Colonic mucosa (tissue), 4 donors: ENCODE results near the gene RP9. TPM values are rescaled to one million over a fixed set of nuclear protein-coding genes. Genes with fewer than 3 reads are reported as not detected.

Source experiments
- DNase-seq: peaks from one replicate; pipeline ENCODE4 v3.0.0-alpha.2; 2020
- H3K27ac ChIP-seq: fragments of 200-600 bp; one replicate; pipeline ENCODE4 v1.8.0; 2021
- H3K27me3 ChIP-seq: fragments of 200-600 bp; one replicate; pipeline ENCODE4 v1.8.0; 2021
- H3K36me3 ChIP-seq: fragments of 200-600 bp; one replicate; pipeline ENCODE4 v1.8.0; 2021
- H3K4me1 ChIP-seq: fragments of 200-600 bp; one replicate; pipeline ENCODE4 v1.8.0; 2021; ENCODE audit warnings: mild to moderate bottlenecking
- H3K4me3 ChIP-seq: fragments of 200-600 bp; one replicate; pipeline ENCODE4 v1.8.0; 2021
- H3K9ac ChIP-seq, 2 donors: one replicate each; pipeline ENCODE4 v1.7.0; 2013; ENCODE audit warnings: control low read depth in 2 of 2, low read depth in 2 of 2, low read length in 2 of 2
- H3K9me3 ChIP-seq: fragments of 200-600 bp; one replicate; pipeline ENCODE4 v1.8.0; 2021
- intact Hi-C: fragments of 100-400 bp; cut with DNase I; formaldehyde crosslinking; loops from one replicate; pipeline ENCODE4 v1.14.1; 2022
- total RNA-seq, 2 donors: library from RNA; stranded (reverse); fragmentation: NEBNext Ultra II Directional in 1 of 2; extraction: Animal tissue kit (Norgen Biotek cat#: 25700) in 1 of 2; gene quantifications; one replicate each; pipeline ENCODE4 v1.2.1, GENCODE V29; 2021
- TF ChIP-seq, protein P1 (sequence below): fragments of 200-600 bp; IDR thresholded peaks from one replicate; pipeline ENCODE4 v1.8.0; 2022; ENCODE audit warnings: antibody characterized with exemption, mild to moderate bottlenecking
- donor health status: healthy.
- donor health status: DM: no; HTN: no; CAD: no.
- donor health status: DM: no; HTN: no; CAD: no.

Gene RP9
- total RNA-seq, 2 donors from 2014 or later = 9.5 to 10.0 TPM

DNA sequence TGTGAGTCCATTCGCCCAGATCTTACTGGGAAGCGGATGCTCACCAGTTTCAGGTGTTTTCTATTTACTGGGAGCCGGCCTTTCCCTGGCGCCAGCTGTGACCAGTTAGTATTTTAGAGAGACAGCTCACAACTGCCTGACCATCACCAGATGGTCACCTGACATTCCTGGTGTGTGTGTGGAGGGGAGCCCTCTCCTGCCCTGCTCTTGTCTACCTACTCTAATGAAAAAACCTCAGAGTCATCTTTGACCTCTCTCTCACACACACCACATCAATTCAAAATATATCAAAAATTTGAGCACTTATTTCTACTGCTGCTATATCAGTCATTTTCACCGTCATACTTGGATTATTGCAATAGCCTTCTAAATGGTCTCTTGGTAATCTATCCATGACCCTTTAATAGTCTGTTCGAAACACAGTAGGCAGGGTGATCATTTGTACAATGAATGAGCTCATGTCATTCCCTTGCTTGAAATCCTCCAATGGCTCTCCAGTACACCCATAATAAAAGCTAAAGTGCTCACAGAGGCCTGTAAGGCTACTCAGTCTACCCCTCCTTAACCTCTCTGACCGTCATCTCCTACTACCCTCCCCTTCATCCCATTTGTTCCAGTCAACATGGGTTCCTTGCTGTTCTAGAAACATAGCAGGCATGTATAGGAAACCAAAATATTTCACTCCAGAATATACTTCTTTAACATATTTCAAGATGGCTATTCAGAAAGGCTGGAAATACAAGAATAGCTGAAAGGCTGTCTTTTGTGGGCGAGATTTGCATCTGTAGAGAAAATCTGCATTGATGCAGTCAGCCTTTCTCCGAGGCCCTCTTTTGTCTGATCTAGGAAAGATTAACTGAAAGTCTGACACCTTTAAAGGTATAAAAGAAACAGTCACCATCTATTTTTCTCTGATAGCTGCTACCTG is 29.2 kb downstream of the RP9 start:
- Histone ChIP-seq H3K4me3 (no peak overlapping the region), H3K9ac (no peak overlapping the region), H3K27ac (no peak overlapping the region), H3K9me3 (no peaks in the 10 kb centered on the region), H3K27me3 (no peaks in the 10 kb centered on the region), H3K36me3 (no peaks in the 10 kb centered on the region), H3K4me1 (no peaks in the 10 kb centered on the region)
- DNase-seq = no peak
- TF ChIP-seq, protein P1, sequence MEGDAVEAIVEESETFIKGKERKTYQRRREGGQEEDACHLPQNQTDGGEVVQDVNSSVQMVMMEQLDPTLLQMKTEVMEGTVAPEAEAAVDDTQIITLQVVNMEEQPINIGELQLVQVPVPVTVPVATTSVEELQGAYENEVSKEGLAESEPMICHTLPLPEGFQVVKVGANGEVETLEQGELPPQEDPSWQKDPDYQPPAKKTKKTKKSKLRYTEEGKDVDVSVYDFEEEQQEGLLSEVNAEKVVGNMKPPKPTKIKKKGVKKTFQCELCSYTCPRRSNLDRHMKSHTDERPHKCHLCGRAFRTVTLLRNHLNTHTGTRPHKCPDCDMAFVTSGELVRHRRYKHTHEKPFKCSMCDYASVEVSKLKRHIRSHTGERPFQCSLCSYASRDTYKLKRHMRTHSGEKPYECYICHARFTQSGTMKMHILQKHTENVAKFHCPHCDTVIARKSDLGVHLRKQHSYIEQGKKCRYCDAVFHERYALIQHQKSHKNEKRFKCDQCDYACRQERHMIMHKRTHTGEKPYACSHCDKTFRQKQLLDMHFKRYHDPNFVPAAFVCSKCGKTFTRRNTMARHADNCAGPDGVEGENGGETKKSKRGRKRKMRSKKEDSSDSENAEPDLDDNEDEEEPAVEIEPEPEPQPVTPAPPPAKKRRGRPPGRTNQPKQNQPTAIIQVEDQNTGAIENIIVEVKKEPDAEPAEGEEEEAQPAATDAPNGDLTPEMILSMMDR = no peak
- intact Hi-C loops = no loop called here

DNA sequence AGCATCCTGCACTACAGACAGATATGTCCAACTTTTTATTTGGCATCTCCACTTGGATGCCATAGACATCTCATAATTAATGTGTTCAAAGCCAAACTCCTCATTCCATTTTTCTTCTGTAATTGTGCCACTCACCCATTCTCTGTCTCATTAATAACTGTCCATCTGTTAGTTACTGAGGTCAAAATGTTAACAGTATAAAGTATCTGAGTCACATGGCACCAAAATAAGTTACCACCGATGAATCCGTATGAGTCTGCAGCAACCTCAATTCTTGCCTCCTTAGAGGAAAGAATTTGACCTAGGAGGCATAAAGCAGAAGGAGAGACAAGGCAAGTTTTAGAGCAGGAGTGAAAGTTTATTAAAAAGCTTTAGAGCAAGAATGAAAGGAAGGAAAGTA is 30.1 kb downstream of the RP9 start:
- H3K9me3 ChIP-seq = no peaks in the 10 kb centered on the region
- no peaks in the 10 kb centered on the region for H3K27me3 ChIP-seq
- no peaks in the 10 kb centered on the region for H3K4me1 ChIP-seq
- no peak overlapping the region for H3K4me3 ChIP-seq
- no peak overlapping the region for H3K9ac ChIP-seq
- intact Hi-C loops = no loop called here
- DNase-seq = no peak
- TF ChIP-seq, protein P1 = no peak
- H3K27ac ChIP-seq = no peak overlapping the region
- H3K36me3 ChIP-seq = no peaks in the 10 kb centered on the region

DNA sequence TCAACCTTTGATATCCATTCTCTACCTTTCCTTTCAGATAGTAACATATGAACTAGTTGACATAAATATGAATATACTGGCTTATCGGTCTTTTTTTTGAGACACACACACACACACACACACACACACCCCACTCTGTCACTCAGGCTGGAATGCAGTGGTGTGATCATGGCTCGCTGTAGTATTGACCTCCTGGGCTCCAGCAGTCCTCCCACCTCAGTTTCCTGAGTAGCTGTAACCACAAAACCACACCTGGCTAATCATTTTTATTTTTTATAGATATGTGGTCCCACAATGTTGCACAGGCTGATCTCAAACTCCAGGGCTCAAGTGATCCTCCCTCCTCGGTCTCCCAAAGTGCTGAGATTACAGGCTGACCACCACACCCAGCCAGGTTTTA is 32.5 kb downstream of the RP9 start:
- no peaks in the 10 kb centered on the region for H3K27me3 ChIP-seq
- DNase-seq = no peak
- H3K27ac ChIP-seq = no peak overlapping the region
- H3K4me1 ChIP-seq = no peaks in the 10 kb centered on the region
- H3K4me3 ChIP-seq = no peak overlapping the region
- TF ChIP-seq, protein P1 = no peak
- H3K9me3 ChIP-seq = no peaks in the 10 kb centered on the region
- intact Hi-C loops = no loop called here
- H3K9ac ChIP-seq = no peak overlapping the region
- H3K36me3 ChIP-seq = no peaks in the 10 kb centered on the region

DNA sequence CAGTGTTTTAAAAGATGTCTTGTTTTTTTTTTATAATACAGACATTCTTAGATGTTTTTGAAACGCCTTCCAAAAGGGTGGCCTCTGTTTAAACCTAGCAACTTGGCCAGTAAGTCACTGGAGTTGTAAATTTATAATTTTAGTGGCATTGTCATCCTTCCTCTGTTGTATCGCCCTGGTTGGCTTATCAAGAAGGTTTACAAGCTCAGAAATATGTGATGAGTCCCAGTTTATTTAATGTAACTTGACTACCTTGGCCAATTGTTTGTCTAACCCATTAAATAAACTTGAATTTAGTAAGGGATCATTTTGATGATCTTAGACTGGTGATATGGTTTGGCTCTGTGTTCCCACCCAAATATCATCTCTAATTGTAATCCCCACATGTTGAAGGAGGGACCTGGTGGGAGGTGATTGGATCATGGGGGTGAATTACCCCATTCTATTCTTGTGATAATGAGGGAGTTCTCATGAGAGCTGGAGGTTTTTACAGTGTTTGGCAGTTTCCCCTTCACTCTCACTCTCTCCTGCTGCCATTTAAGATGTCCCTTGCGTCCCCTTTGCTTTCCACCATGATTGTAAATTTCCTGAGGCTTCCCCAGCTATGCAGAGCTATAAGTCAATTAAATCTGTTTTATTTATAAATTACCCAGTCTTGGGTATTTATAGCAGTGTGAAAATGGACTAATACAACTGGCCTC is 33.2 kb downstream of the RP9 start:
- Histone ChIP-seq H3K4me3 (no peak overlapping the region), H3K4me1 (no peaks in the 10 kb centered on the region), H3K27me3 (no peaks in the 10 kb centered on the region), H3K27ac (no peak overlapping the region), H3K9me3 (no peaks in the 10 kb centered on the region), H3K9ac (no peak overlapping the region), H3K36me3 (no peaks in the 10 kb centered on the region)
- intact Hi-C loops = no loop called here
- no peak for DNase-seq
- TF ChIP-seq, protein P1 = no peak

DNA sequence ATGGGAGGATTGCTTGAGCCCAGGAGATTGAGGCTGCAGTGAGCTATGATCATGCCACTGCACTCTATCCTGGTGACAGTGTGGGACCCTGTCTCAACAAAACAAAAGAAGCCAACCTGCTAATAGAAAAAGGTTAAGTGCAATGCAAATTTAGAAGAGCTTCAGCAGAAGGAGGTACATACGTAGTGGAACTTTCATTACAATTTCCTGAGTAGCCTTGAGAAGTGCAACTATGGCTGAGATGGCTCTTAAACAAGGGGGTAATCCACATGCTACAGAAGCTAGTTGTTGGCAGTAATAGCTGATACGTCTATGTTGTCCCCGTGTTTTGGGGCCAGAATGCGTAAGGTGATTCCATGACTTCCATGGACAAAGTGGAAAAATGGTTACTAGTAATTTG is 36.0 kb downstream of the RP9 start:
- Histone ChIP-seq H3K9me3 (no peaks in the 10 kb centered on the region), H3K36me3 (no peaks in the 10 kb centered on the region), H3K9ac (no peak overlapping the region), H3K27me3 (no peaks in the 10 kb centered on the region), H3K27ac (no peak overlapping the region), H3K4me1 (no peaks in the 10 kb centered on the region), H3K4me3 (no peak overlapping the region)
- TF ChIP-seq, protein P1 = no peak
- intact Hi-C loops = no loop called here
- no peak for DNase-seq
